ENCODE data around the gene GK2.

- TF ChIP-seq, protein P1, sequence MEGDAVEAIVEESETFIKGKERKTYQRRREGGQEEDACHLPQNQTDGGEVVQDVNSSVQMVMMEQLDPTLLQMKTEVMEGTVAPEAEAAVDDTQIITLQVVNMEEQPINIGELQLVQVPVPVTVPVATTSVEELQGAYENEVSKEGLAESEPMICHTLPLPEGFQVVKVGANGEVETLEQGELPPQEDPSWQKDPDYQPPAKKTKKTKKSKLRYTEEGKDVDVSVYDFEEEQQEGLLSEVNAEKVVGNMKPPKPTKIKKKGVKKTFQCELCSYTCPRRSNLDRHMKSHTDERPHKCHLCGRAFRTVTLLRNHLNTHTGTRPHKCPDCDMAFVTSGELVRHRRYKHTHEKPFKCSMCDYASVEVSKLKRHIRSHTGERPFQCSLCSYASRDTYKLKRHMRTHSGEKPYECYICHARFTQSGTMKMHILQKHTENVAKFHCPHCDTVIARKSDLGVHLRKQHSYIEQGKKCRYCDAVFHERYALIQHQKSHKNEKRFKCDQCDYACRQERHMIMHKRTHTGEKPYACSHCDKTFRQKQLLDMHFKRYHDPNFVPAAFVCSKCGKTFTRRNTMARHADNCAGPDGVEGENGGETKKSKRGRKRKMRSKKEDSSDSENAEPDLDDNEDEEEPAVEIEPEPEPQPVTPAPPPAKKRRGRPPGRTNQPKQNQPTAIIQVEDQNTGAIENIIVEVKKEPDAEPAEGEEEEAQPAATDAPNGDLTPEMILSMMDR (IDR thresholded peaks at IDR 0.05; ENCODE audit: poor library complexity, severe bottlenecking): no peak
- no peak for TF ChIP-seq POLR2AphosphoS5 (IDR thresholded peaks at IDR 0.05)
- no peak for TF ChIP-seq EZH2 (IDR thresholded peaks at IDR 0.05; ENCODE audit: borderline replicate concordance, insufficient read depth, low read length, poor library complexity, severe bottlenecking)
- TF ChIP-seq RAD21 (conservative IDR thresholded peaks at IDR 0.05): no peak
- TF ChIP-seq REST (IDR thresholded peaks at IDR 0.05; ENCODE audit: borderline replicate concordance): no peak
- TF ChIP-seq MXI1 (conservative IDR thresholded peaks at IDR 0.05; ENCODE audit: poor library complexity, severe bottlenecking): no peak
- no peak for TF ChIP-seq TAF1 (IDR thresholded peaks at IDR 0.05; ENCODE audit: low read depth)
- TF ChIP-seq EP300 (conservative IDR thresholded peaks at IDR 0.05; ENCODE audit: poor library complexity, severe bottlenecking): no peak
Observed at GRCh38 chr4:79403356-79403755, 4.7 kb downstream of the GK2 start.

Measured in neural cell (in vitro differentiated cells).